ENCODE results near the gene ZFAND5.

DNA sequence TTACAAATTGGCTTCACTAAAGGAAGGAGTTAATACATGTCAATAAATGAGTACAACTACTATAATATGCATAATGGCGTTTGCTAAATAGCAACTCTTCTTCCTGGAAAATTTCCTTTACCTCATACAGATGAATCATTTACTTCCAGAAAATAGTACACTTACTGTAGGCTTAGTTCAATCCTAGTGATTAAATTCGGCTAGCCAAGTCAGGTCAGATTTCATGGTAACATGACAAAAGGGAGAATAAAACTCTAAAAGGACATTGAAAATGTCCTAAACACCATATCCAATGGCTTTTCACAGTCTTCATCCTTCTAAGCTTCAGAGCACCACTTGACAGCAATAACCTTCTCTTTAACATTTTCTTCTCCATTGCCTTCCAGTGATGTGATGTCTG lies 42.1 kb upstream of the ZFAND5 start:
- no peak for TF ChIP-seq POLR2A (IDR thresholded peaks at IDR 0.05; ENCODE audit: low read length)
- no peak for TF ChIP-seq PHF8 (IDR thresholded peaks at IDR 0.05; ENCODE audit: borderline replicate concordance, low read depth)
